Measurements from ENCODE around the gene DAZL. TPM values are rescaled to one million over a fixed set of nuclear protein-coding genes. Genes with fewer than 3 reads are reported as not detected.

DAZL gene
- total RNA-seq, 2 donors from 2014 or later: not detected

DNA sequence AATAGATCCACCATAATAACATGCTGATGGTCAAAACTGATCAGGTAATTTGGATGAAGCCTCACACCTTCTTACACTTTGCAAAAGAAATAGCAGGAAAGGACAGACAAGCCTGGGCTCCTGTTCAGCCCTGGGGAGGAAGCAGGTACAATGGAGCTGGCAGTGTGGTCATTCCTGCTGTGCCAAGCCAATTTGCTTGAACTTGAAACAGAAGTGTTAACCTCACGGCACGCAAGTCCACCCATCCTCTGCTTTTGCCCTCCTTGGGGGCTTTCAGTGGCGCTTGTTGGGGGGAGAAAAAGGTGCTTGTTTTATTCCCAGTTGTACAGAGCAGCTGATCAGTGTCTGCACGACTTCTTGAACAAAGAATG lies 54.9 kb downstream of the DAZL start:
- DNase-seq (ENCODE audit: low spot score): no peak
- intact Hi-C loops (cut with DNase I): loop anchor here (5.0 kb wide), 1 partner anchor 268 kb away; no protein-coding TSS in a partner anchor

DNA sequence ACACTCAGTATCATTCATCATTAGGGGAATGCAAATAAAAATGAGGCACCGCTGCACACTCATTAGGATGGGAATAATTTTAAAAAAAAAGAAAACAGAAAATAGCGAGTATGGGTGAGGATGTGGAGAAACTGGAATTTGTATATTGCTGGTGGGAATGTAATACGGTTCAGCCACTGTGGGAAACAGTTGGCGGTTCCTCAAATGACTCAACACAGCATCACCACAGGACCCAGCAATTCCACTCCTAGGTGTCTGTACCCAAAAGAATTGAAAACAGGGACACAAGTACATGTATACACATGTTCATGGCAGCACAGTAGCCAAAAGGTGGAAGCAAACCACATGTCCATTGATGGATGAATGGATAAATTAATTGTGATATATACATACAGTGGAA lies 56.5 kb downstream of the DAZL start:
- no peak for DNase-seq (ENCODE audit: low spot score)
- intact Hi-C loops (cut with DNase I): no loop called here

DNA sequence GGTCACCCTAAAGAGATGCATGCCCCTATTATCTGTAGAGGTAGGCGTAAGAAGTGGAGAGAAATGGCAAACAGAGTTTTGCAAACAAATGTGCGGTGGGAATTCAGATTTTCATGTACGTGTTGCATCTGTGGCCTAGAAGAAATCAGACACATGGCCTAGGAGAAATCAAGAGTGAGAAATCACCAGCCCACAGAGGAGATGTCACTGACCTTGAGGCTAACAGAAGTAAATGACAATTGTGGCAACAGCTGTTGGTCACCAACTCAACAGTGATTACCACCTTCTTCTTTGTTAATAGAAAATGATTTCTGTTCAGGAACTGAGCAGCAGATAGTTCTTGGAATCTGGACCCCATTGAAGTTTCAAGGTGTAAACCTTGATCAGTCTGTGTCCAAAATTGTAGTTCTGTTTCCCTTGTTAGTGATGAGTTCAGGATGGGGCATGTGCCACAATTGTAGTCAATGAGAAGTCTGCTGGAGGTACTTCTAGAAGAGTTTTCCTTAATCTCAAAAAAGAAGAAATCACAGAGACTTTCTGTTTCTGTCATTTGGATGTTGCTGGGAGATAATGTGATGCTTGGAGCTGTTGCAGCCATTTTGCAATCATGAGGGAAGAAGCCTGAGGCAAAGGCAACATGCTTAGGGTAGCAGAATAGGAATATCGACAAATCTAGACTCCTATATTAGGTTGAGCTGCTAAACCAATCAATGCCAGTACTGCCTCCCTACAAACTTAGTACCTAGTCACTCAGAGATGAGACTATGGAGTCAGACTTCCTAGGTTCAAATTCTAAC lies 57.5 kb downstream of the DAZL start:
- no peak for DNase-seq (ENCODE audit: low spot score)
- intact Hi-C loops (cut with DNase I): loop anchor here in 1 of 2 donors (2.0 kb wide), 1 partner anchor 17 kb away; no protein-coding TSS in a partner anchor

DNA sequence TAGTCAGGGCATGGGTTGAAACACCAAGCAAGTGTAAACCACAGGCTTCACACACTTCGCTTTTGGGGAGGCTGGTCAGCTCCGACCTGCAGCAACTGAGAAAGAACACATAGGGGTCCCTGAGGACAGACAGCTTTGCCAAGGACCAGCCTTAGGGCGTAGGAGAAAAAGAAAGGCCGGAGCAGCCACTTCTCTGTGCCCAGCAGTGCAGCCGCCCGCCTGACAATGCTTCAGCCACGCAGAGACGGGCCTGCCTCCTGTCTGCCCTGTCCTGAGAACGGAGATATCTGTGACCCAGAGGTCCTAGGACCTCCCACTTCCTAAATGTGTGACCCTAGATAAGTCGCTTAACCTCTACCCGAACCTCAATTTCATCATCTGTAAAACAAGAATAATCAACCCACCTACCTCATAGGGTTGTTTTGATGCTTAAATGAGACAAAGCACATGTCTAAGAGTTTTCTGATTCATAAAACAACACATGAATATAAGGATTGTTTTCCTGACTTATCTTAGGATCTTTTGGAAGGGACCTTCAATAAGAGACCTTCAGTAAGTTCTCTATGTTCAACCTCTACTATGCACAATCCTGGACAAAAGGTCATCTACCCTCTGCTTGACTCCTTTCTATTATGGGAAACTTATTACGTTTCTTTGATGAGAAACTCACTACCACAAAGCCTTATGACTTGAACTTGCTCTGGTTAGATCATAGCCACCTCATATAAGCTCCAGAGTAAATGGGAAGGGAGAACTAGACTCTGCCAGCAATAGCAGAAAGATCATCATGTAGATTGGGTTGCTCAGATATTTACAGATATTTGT lies 58.8 kb downstream of the DAZL start:
- intact Hi-C loops (cut with DNase I): loop anchor here in 1 of 2 donors (2.0 kb wide), 1 partner anchor 16 kb away; no protein-coding TSS in a partner anchor
- no peak for DNase-seq (ENCODE audit: low spot score)

DNA sequence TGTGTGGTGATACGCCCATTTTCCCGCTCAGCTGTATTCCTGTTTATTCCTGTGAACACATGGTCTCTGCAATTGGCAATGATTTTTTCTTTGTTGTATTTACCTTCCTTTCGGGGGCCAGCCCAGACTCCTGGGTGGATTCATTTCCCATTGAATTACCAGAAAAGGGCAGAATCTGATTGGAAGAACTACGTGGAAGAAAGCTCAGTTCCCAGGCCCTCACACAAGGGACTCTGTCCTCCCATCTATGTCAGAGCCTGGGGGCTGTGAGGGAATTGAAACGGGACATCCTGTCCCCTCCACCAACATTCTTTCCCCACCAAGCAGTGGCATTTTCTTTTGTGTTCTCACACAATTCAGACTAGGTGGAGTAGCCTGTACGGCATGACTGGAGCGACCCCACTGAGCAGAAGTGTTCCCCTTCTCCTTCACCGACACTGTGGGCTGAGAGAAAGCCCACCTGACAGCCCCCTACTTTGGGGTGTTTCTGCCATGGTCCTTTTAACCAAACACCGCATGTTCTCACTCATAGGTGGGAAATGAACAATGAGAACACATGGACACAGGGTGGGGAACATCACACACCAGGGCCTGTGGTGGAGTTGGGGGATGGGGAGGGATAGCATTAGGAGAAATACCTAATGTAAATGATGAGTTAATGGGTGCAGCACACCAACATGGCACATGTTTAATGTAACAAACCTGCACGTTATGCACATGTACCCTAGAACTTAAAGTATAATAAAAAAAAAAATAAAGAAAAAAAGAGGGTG lies 59.6 kb downstream of the DAZL start:
- no peak for DNase-seq (ENCODE audit: low spot score)
- intact Hi-C loops (cut with DNase I): loop anchor here in 1 of 2 donors (2.0 kb wide), 1 partner anchor 15 kb away; no protein-coding TSS in a partner anchor

DNA sequence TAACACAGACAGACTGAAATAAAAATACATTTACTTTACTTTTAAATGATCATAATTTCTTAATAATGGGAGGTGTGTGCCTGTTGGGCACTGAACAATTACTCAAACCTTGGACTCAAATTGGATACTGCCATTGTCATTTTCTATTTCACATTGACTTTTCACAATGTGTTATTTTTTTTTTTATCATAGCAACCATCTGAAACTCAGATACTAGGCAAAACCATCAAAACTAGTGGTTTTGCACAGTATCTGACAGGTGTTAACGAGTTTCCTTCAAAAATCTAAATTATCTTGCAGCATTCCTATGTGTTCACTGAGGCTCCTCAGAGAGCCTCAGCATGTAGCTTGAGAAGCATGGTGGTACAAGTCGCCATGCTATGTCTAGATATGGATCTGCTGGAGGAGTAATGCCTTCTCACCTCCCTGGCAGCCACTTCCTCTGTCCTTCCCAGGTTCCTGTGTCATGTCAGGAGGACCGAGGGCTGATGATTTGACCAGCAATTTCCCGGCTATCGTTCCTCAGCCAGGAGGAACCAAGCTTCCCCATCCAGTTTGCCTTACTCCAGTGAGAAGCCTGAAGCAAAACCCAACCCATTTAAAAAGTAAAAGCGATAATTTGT lies 61.9 kb downstream of the DAZL start:
- intact Hi-C loops (cut with DNase I): no loop called here
- DNase-seq (ENCODE audit: low spot score): no peak

DNA sequence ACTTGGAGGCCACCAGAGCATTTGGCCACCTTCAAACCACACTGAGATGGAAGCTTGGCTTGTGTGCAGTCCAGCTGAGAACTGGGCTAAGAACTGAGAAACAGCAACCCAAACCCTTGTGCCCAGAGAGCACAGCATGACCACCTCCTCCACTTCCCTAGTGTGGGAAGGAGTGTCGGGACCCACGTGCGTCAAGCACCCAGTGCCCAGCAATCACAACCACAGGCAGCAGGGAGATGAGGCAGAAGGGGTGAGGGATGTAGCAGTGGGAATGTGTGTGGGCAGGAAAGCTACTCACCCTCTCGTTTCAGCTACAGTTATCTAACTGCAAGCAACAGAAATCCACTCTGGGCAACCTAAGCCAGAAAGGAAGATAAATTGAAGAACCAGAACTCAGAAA lies 66.7 kb downstream of the DAZL start:
- intact Hi-C loops (cut with DNase I): no loop called here

DNA sequence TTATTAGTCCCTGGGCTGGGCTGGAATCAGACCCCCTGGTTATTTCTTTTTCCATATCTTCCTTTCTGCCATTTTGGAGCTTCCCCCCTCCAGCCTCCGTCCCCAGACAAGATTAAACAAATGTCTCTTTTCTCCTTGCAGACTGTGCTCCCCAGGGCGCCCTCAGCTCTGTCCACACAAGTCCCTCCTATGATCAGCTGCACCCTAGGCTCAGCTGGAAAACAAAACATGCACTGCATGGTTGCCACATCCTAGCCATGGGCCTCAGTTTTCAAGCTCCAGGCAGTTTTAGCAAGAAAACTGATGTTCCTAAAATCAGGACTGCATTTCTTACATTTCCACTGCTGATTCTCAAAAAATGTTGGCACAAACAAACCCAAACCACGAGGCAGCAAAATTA lies 68.2 kb downstream of the DAZL start:
- DNase-seq (ENCODE audit: low spot score): no peak
- intact Hi-C loops (cut with DNase I): no loop called here

More for the DNA sequence above, 66.7 kb downstream of the DAZL start:
- no peak for DNase-seq (ENCODE audit: low spot score)

Other genes starting within 250 kb of the DAZL start
- 100 to 1,000 TPM in 1 of 2 donors, 10 to 100 TPM in 1; 72.2 to 102 TPM for gene RFTN1, start 91.7 kb downstream of the DAZL start, total RNA-seq